ENCODE data around the gene ETV2.
"Not testable (repeated sequence)": the region's sequence is repeated elsewhere in the genome, so short reads cannot be mapped to it uniquely, and the experiment has no call there.

ETV2 gene

GRCh38 chr19:35628565-35629331 lies 12.8 kb upstream of the ETV2 start, which contains the start of gene RBM42:
Gene RBM42, plus strand, starts transcription at chr19:35629036. Its CDS starts 118 bp downstream, at chr19:35629154.
- peak; percentile 98 for DNase-seq (ENCODE audit: low read depth in 2 of 2)

GRCh38 chr19:35629332-35629633 lies 12.3 kb upstream of the ETV2 start:
- no peak for DNase-seq (ENCODE audit: low read depth in 2 of 2)

GRCh38 chr19:35633727-35634440 lies 7.7 kb upstream of the ETV2 start:
- no peak for DNase-seq (ENCODE audit: low read depth in 2 of 2)

- DNase-seq (ENCODE audit: low read depth in 2 of 2): no peak
Observed at GRCh38 chr19:35636651-35637050, 4.9 kb upstream of the ETV2 start.

GRCh38 chr19:35637165-35637564 lies 4.4 kb upstream of the ETV2 start:
- DNase-seq (ENCODE audit: low read depth in 2 of 2): no peak

GRCh38 chr19:35639321-35639639 lies 2.3 kb upstream of the ETV2 start:
- DNase-seq (ENCODE audit: low read depth in 2 of 2): no peak

- no peak for DNase-seq (ENCODE audit: low read depth in 2 of 2)
Observed at GRCh38 chr19:35639863-35640262, 1.7 kb upstream of the ETV2 start.

GRCh38 chr19:35642312-35642711 lies 767 bp downstream of the ETV2 start:
- no peak for DNase-seq (ENCODE audit: low read depth in 2 of 2)

- DNase-seq (ENCODE audit: low read depth in 2 of 2): no peak
Observed at GRCh38 chr19:35642798-35643254, 1.3 kb downstream of the ETV2 start.

- peak; percentile 45 to 51 for DNase-seq (ENCODE audit: low read depth in 2 of 2)
Observed at GRCh38 chr19:35643255-35644205, 2.0 kb downstream of the ETV2 start.

GRCh38 chr19:35644206-35644986 lies 2.9 kb downstream of the ETV2 start:
- DNase-seq (ENCODE audit: low read depth in 2 of 2): peak; percentile 70 to 73

GRCh38 chr19:35644987-35645679 lies 3.6 kb downstream of the ETV2 start:
- no peak for DNase-seq (ENCODE audit: low read depth in 2 of 2)

GRCh38 chr19:35645680-35646511 lies 4.4 kb downstream of the ETV2 start:
- DNase-seq (ENCODE audit: low read depth in 2 of 2): no peak

- DNase-seq (ENCODE audit: low read depth in 2 of 2): peak; percentile 87 to 88
Observed at GRCh38 chr19:35648017-35648961, 6.7 kb downstream of the ETV2 start, which contains the start of gene COX6B1. Gene COX6B1, plus strand, starts transcription at chr19:35648323. Its CDS starts 2,921 bp downstream, at chr19:35651244.

- no peak for DNase-seq (ENCODE audit: low read depth in 2 of 2)
Observed at GRCh38 chr19:35650581-35650980, 9.0 kb downstream of the ETV2 start.

GRCh38 chr19:35654828-35655227 lies 13.3 kb downstream of the ETV2 start:
- not testable (repeated sequence) for DNase-seq (ENCODE audit: low read depth in 2 of 2)

GRCh38 chr19:35655600-35655999 lies 14.1 kb downstream of the ETV2 start:
- DNase-seq (ENCODE audit: low read depth in 2 of 2): no peak

GRCh38 chr19:35656700-35657099 lies 15.2 kb downstream of the ETV2 start:
- DNase-seq (ENCODE audit: low read depth in 2 of 2): no peak

Data from fibroblast of skin of left biceps (primary cell).